GM06990 (cell line): ENCODE data around the gene PIH1D1.

Experiments used
- DNase-seq: peaks from one replicate; pipeline ENCODE4 v3.0.0-alpha.2; 2011; ENCODE audit not compliant: insufficient read length; ENCODE audit errors: extremely low read depth
- H3K27me3 ChIP-seq: replicated peaks from 2 replicates; pipeline ENCODE4 v1.6.0; 2011; ENCODE audit warnings: low read length; ENCODE audit not compliant: control insufficient read depth, insufficient read depth
- H3K36me3 ChIP-seq: 2 replicates; pipeline ENCODE4 v1.5.1; 2011; ENCODE audit warnings: low read length; ENCODE audit not compliant: control insufficient read depth, insufficient read depth
- H3K4me3 ChIP-seq: replicated peaks from 2 replicates; pipeline ENCODE4 v1.5.1; 2011; ENCODE audit warnings: low read depth, mild to moderate bottlenecking, control low read depth, low read length
- CTCF ChIP-seq: IDR thresholded peaks from 2 replicates; pipeline ENCODE4 v1.5.1; 2011; ENCODE audit warnings: low read length, control low read depth, mild to moderate bottlenecking, inconsistent platforms; ENCODE audit not compliant: insufficient read depth, poor library complexity, severe bottlenecking

The PIH1D1 gene

GRCh38 chr19:49486232-49486631 is 34.6 kb upstream of the PIH1D1 start:
- Histone ChIP-seq H3K4me3 (no peak overlapping the region), H3K36me3 (peaks cover 25% of the 10 kb centered on the region), H3K27me3 (no peaks in the 10 kb centered on the region)
- no peak for DNase-seq
- TF ChIP-seq CTCF, result no peak

- DNase-seq, result no peak
- H3K36me3 ChIP-seq, result no peaks in the 10 kb centered on the region
- no peak for TF ChIP-seq CTCF
- H3K4me3 ChIP-seq, result no peak overlapping the region
- H3K27me3 ChIP-seq, result no peaks in the 10 kb centered on the region
Observed at GRCh38 chr19:49481020-49481683, 29.5 kb upstream of the PIH1D1 start.

- no peak for DNase-seq
- TF ChIP-seq CTCF, result no peak
- Histone ChIP-seq H3K27me3 (no peaks in the 10 kb centered on the region), H3K4me3 (no peak overlapping the region), H3K36me3 (no peaks in the 10 kb centered on the region)
Observed at GRCh38 chr19:49479975-49480628, 28.5 kb upstream of the PIH1D1 start.

- no peaks in the 10 kb centered on the region for H3K36me3 ChIP-seq
- H3K4me3 ChIP-seq, result no peak overlapping the region
- H3K27me3 ChIP-seq, result no peaks in the 10 kb centered on the region
- peak; percentile 64 for TF ChIP-seq CTCF
- DNase-seq, result no peak
Observed at GRCh38 chr19:49475995-49476880, 24.6 kb upstream of the PIH1D1 start.

- Histone ChIP-seq H3K4me3 (peak overlapping the region; percentile 25), H3K27me3 (no peaks in the 10 kb centered on the region), H3K36me3 (no peaks in the 10 kb centered on the region)
- TF ChIP-seq CTCF, result no peak
- DNase-seq, result no peak
Observed at GRCh38 chr19:49475191-49475917, 23.7 kb upstream of the PIH1D1 start.
